ENCODE measurements around the gene NPIPB6.

Gene NPIPB6

GRCh38 chr16:28300327-28300726, 63.0 kb downstream of the NPIPB6 start:
- DNase-seq (ENCODE audit: low read depth in 2 of 2), result no peak

- DNase-seq (ENCODE audit: low read depth in 2 of 2), result no peak
Observed at GRCh38 chr16:28298511-28298878, 64.8 kb downstream of the NPIPB6 start.

GRCh38 chr16:28297784-28298510, 65.4 kb downstream of the NPIPB6 start:
- no peak for DNase-seq (ENCODE audit: low read depth in 2 of 2)

GRCh38 chr16:28297308-28297707, 66.0 kb downstream of the NPIPB6 start:
- no peak for DNase-seq (ENCODE audit: low read depth in 2 of 2)

- no peak for DNase-seq (ENCODE audit: low read depth in 2 of 2)
Observed at GRCh38 chr16:28295276-28295675, 68.0 kb downstream of the NPIPB6 start.

GRCh38 chr16:28294201-28294600, 69.1 kb downstream of the NPIPB6 start:
- no peak for DNase-seq (ENCODE audit: low read depth in 2 of 2)

GRCh38 chr16:28293601-28293960, 69.7 kb downstream of the NPIPB6 start:
- DNase-seq (ENCODE audit: low read depth in 2 of 2), result no peak

GRCh38 chr16:28292731-28293600, 70.3 kb downstream of the NPIPB6 start:
- DNase-seq (ENCODE audit: low read depth in 2 of 2), result no peak

All from stimulated activated CD4-positive, alpha-beta T cell treated with anti-CD3 and anti-CD28 coated beads, Interleukin-4, amount 100 ng/mL, for 48 hours (primary cell).